Subcutaneous adipose tissue (tissue), 4 donors: Measurements from ENCODE around the gene PLEKHF1. TPM values are rescaled to one million over a fixed set of nuclear protein-coding genes. Genes with fewer than 3 reads are reported as not detected.

Experiments
- CTCF ChIP-seq: fragments of 450-650 bp; IDR thresholded peaks from one replicate; pipeline ENCODE4 v1.5.1; 2016; ENCODE audit warnings: low read depth, mild to moderate bottlenecking, control low read depth, antibody characterized with exemption, moderate library complexity
- total RNA-seq, 4 donors: library from RNA; depleted of rRNA; stranded (reverse); fragments of >200 nt; gene quantifications; one replicate each; pipeline ENCODE4 v1.1.0, GENCODE V29; 2016

PLEKHF1 gene
- total RNA-seq, 4 donors from 2014 or later = 18.1 to 51.6 (median 34.9) TPM

- TF ChIP-seq CTCF = no peak
These were observed 29.7 kb downstream of the PLEKHF1 start for GRCh38 chr19:29694669-29695627.

GRCh38 chr19:29695765-29696564 is 30.7 kb downstream of the PLEKHF1 start:
- TF ChIP-seq CTCF = no peak

- TF ChIP-seq CTCF = no peak
These were observed 31.2 kb downstream of the PLEKHF1 start for GRCh38 chr19:29696565-29696846.

GRCh38 chr19:29697523-29698261 is 32.4 kb downstream of the PLEKHF1 start:
- no peak for TF ChIP-seq CTCF

GRCh38 chr19:29699861-29700260 is 34.6 kb downstream of the PLEKHF1 start:
- no peak for TF ChIP-seq CTCF

- no peak for TF ChIP-seq CTCF
These were observed 35.2 kb downstream of the PLEKHF1 start for GRCh38 chr19:29700498-29700897.
